H9 (cell line): ENCODE data around the gene SCRN3. TPM values are rescaled to one million over a fixed set of nuclear protein-coding genes. Genes with fewer than 3 reads are reported as not detected.

Experiments used
- DNase-seq: peaks from one replicate; pipeline ENCODE4 v3.0.0-alpha.2; 2017
- H2AFZ ChIP-seq: one replicate; pipeline ENCODE4 v1.6.1; 2013; ENCODE audit warnings: mild to moderate bottlenecking, low read length, control low read depth, moderate library complexity
- H2AK5ac ChIP-seq: 2 replicates; pipeline ENCODE4 v1.6.1; 2013; ENCODE audit warnings: low read length, control low read depth, mixed read lengths; ENCODE audit not compliant: insufficient read length
- H2BK120ac ChIP-seq: one replicate; pipeline ENCODE4 v1.6.1; 2013; ENCODE audit warnings: low read depth, mild to moderate bottlenecking, low read length, control low read depth, inconsistent platforms; ENCODE audit not compliant: poor library complexity, severe bottlenecking
- H2BK12ac ChIP-seq: 2 replicates; pipeline ENCODE4 v1.6.1; 2013; ENCODE audit warnings: low read length, control low read depth, mixed read lengths, low read depth; ENCODE audit not compliant: insufficient read length
- H2BK15ac ChIP-seq: 2 replicates; pipeline ENCODE4 v1.6.1; 2013; ENCODE audit warnings: low read depth, low read length, control low read depth
- H2BK20ac ChIP-seq: one replicate; pipeline ENCODE4 v1.6.1; 2013; ENCODE audit warnings: low read depth, mild to moderate bottlenecking, low read length, control low read depth, inconsistent platforms; ENCODE audit not compliant: poor library complexity, severe bottlenecking
- H2BK5ac ChIP-seq: 2 replicates; pipeline ENCODE4 v1.6.1; 2013; ENCODE audit warnings: low read length, control low read depth, mixed read lengths; ENCODE audit not compliant: insufficient read length
- H3K14ac ChIP-seq: 2 replicates; pipeline ENCODE4 v1.6.1; 2013; ENCODE audit warnings: low read length, control low read depth; ENCODE audit not compliant: insufficient read depth
- H3K18ac ChIP-seq: 2 replicates; pipeline ENCODE4 v1.6.1; 2013; ENCODE audit warnings: low read depth, mild to moderate bottlenecking, mixed read lengths, low read length, control low read depth; ENCODE audit not compliant: insufficient read length
- H3K23ac ChIP-seq: 2 replicates; pipeline ENCODE4 v1.6.1; 2013; ENCODE audit warnings: low read length, control low read depth, mixed read lengths, low read depth; ENCODE audit not compliant: insufficient read length
- H3K23me2 ChIP-seq: 2 replicates; pipeline ENCODE4 v1.6.1; 2013; ENCODE audit warnings: low read depth, mild to moderate bottlenecking, mixed read lengths, low read length, control low read depth; ENCODE audit not compliant: insufficient read length, poor library complexity, severe bottlenecking
- H3K27ac ChIP-seq: 2 replicates; pipeline ENCODE4 v1.5.1; 2013; ENCODE audit warnings: low read length, control low read depth, mixed read lengths, low read depth; ENCODE audit not compliant: insufficient read length
- H3K27me3 ChIP-seq: 2 replicates; pipeline ENCODE4 v1.6.1; 2013; ENCODE audit warnings: low read length, control low read depth, inconsistent platforms; ENCODE audit not compliant: insufficient read depth
- H3K4ac ChIP-seq: 2 replicates; pipeline ENCODE4 v1.6.1; 2013; ENCODE audit warnings: low read depth, mild to moderate bottlenecking, control low read depth, inconsistent platforms, low read length, moderate library complexity
- H3K4me1 ChIP-seq: 2 replicates; pipeline ENCODE4 v1.6.1; 2013; ENCODE audit warnings: low read length, control low read depth, inconsistent platforms; ENCODE audit not compliant: insufficient read depth
- H3K4me2 ChIP-seq: 2 replicates; pipeline ENCODE4 v1.6.1; 2013; ENCODE audit warnings: low read length, control low read depth, mixed read lengths; ENCODE audit not compliant: insufficient read length, insufficient read depth
- H3K56ac ChIP-seq: 2 replicates; pipeline ENCODE4 v1.6.1; 2013; ENCODE audit warnings: low read depth, mild to moderate bottlenecking, mixed read lengths, low read length, control low read depth; ENCODE audit not compliant: insufficient read length
- H3K79me1 ChIP-seq: 2 replicates; pipeline ENCODE4 v1.6.1; 2013; ENCODE audit warnings: low read depth, mild to moderate bottlenecking, moderate library complexity, low read length, control low read depth, inconsistent platforms; ENCODE audit not compliant: insufficient read depth, poor library complexity, severe bottlenecking
- H3K79me2 ChIP-seq: 2 replicates; pipeline ENCODE4 v1.6.1; 2013; ENCODE audit warnings: low read length, control low read depth, inconsistent platforms; ENCODE audit not compliant: insufficient read depth
- H3K9ac ChIP-seq: 2 replicates; pipeline ENCODE4 v1.6.1; 2013; ENCODE audit warnings: low read length, control low read depth, mixed read lengths; ENCODE audit not compliant: insufficient read length; ENCODE audit errors: extremely low read depth
- H3K9me3 ChIP-seq: one replicate; pipeline ENCODE4 v1.6.1; 2013; ENCODE audit warnings: low read depth, low read length, inconsistent platforms; ENCODE audit not compliant: control insufficient read depth
- H3T11ph ChIP-seq: one replicate; pipeline ENCODE4 v1.6.1; 2013; ENCODE audit warnings: mild to moderate bottlenecking, low read length, control low read depth, inconsistent platforms
- H4K20me1 ChIP-seq: one replicate; pipeline ENCODE4 v1.6.1; 2013; ENCODE audit not compliant: control insufficient read depth, insufficient read length, insufficient read depth
- H4K5ac ChIP-seq: 2 replicates; pipeline ENCODE4 v1.6.1; 2013; ENCODE audit warnings: low read depth, mild to moderate bottlenecking, mixed read lengths, low read length, control low read depth; ENCODE audit not compliant: insufficient read length
- H4K8ac ChIP-seq: replicated peaks from 2 replicates; pipeline ENCODE4 v1.6.1; 2013; ENCODE audit warnings: low read length, control low read depth, mixed read lengths, low read depth; ENCODE audit not compliant: insufficient read length
- H4K91ac ChIP-seq: 2 replicates; pipeline ENCODE4 v1.6.1; 2013; ENCODE audit warnings: low read depth, mild to moderate bottlenecking, moderate library complexity, mixed read lengths, low read length, control low read depth; ENCODE audit not compliant: insufficient read length
- H3K27ac Mint-ChIP-seq, 3 experiments: 2 replicates in 2 of 3; 3 replicates in 1 of 3; pipeline ENCODE4 v1.8.0; 2020 to 2021; ENCODE audit warnings: mixed read lengths in 3 of 3, mild to moderate bottlenecking in 1 of 3, moderate library complexity in 1 of 3
- H3K27me3 Mint-ChIP-seq: 2 replicates; pipeline ENCODE4 v1.8.0; 2021; ENCODE audit warnings: low read depth, mild to moderate bottlenecking, moderate library complexity, mixed read lengths
- H3K36me3 Mint-ChIP-seq, 3 experiments: 2 replicates in 2 of 3; 3 replicates in 1 of 3; pipeline ENCODE4 v1.8.0; 2020 to 2021; ENCODE audit warnings: low read depth in 3 of 3, mixed read lengths in 3 of 3; ENCODE audit not compliant: insufficient read depth in 1 of 3
- H3K4me1 Mint-ChIP-seq, 2 experiments: 2 replicates each; pipeline ENCODE4 v1.8.0; 2020; ENCODE audit warnings: mixed read lengths in 2 of 2
- H3K4me3 Mint-ChIP-seq, 2 experiments: 2 replicates in 1 of 2; 3 replicates in 1 of 2; pipeline ENCODE4 v1.8.0; 2020 to 2021; ENCODE audit warnings: mild to moderate bottlenecking in 2 of 2, mixed read lengths in 2 of 2, moderate library complexity in 1 of 2
- H3K9me3 Mint-ChIP-seq, 2 experiments: 2 replicates in 1 of 2; 3 replicates in 1 of 2; pipeline ENCODE4 v1.8.0; 2020; ENCODE audit warnings: mild to moderate bottlenecking in 2 of 2, mixed read lengths in 2 of 2, moderate library complexity in 1 of 2
- total RNA-seq: library from RNA; stranded (reverse); gene quantifications from 2 replicates; pipeline ENCODE4 v1.2.1, GENCODE V29; 2021
- TF ChIP-seq, protein P1 (sequence below): fragments of 200-600 bp; sonication (generic); conservative IDR thresholded peaks from 3 replicates; pipeline ENCODE4 v1.8.0; 2021; ENCODE audit warnings: antibody characterized with exemption, mild to moderate bottlenecking

SCRN3 gene
- total RNA-seq, 1 experiment from 2014 or later, result 8.7 TPM

DNA sequence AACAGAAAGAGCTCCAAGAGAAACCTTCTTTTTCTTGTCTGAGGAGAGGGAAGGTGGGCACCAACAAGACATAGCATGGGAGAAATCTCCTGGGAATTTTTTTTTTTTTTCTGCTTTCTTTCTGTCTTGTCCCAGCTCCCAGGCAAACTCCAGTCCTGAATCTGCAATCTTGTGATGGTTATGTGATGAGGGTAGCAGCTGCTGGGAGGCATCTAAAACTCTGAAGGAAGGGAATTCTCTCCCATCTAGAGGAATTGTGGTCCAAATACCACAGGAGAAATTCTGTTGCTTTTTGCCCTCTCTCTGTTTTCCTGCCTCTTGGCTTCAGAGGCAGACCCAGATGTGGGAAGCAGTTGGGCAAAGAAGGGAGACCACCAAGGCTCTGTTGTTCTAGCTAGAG, 16.7 kb downstream of the SCRN3 start:
- Histone ChIP-seq H3T11ph (no peak overlapping the region), H2AFZ (no peak overlapping the region), H3K4ac (no peak overlapping the region), H3K79me1 (no peaks in the 10 kb centered on the region), H3K23ac (no peak overlapping the region), H3K14ac (no peak overlapping the region), H2AK5ac (no peak overlapping the region), H2BK15ac (no peak overlapping the region), H2BK120ac (no peak overlapping the region), H2BK5ac (no peak overlapping the region), H3K23me2 (peaks cover 3% of the 10 kb centered on the region), H4K5ac (no peak overlapping the region), H2BK12ac (no peak overlapping the region), H3K9ac (no peak overlapping the region), H3K27ac (no peak overlapping the region), H3K79me2 (no peaks in the 10 kb centered on the region), H4K91ac (no peak overlapping the region), H2BK20ac (no peak overlapping the region), H3K4me1 (no peaks in the 10 kb centered on the region), H3K27me3 (no peaks in the 10 kb centered on the region), H4K8ac (no peak overlapping the region), H4K20me1 (no peaks in the 10 kb centered on the region), H3K18ac (no peak overlapping the region), H3K9me3 (no peaks in the 10 kb centered on the region), H3K56ac (no peak overlapping the region), H3K4me2 (no peak overlapping the region)
- H3K4me3 Mint-ChIP-seq, result no peak overlapping the region; a peak in 1 of 5 replicates
- H3K36me3 Mint-ChIP-seq, result peaks cover 2 to 7% (median 7%) of the 10 kb centered on the region in 3 experiments; a peak in 3 of 7 replicates
- no peak for DNase-seq
- 0 out of 5 replicates have a peak, but pooled peaks cover 0 to 2% of the 10 kb centered on the region in 2 experiments for H3K9me3 Mint-ChIP-seq
- no peak overlapping the region; a peak in 1 of 7 replicates for H3K27ac Mint-ChIP-seq
- no peaks in the 10 kb centered on the region for H3K27me3 Mint-ChIP-seq
- H3K4me1 Mint-ChIP-seq, result peaks cover 8 to 9% of the 10 kb centered on the region in 2 experiments
- TF ChIP-seq, protein P1, sequence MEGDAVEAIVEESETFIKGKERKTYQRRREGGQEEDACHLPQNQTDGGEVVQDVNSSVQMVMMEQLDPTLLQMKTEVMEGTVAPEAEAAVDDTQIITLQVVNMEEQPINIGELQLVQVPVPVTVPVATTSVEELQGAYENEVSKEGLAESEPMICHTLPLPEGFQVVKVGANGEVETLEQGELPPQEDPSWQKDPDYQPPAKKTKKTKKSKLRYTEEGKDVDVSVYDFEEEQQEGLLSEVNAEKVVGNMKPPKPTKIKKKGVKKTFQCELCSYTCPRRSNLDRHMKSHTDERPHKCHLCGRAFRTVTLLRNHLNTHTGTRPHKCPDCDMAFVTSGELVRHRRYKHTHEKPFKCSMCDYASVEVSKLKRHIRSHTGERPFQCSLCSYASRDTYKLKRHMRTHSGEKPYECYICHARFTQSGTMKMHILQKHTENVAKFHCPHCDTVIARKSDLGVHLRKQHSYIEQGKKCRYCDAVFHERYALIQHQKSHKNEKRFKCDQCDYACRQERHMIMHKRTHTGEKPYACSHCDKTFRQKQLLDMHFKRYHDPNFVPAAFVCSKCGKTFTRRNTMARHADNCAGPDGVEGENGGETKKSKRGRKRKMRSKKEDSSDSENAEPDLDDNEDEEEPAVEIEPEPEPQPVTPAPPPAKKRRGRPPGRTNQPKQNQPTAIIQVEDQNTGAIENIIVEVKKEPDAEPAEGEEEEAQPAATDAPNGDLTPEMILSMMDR, result no peak
